NCI-H1436 (cell line): Measurements from ENCODE around the gene ABHD12.
"Not testable (repeated sequence)": the region's sequence is repeated elsewhere in the genome, so short reads cannot be mapped to it uniquely, and the experiment has no call there.

Experiments used
- DNase-seq: peaks from one replicate; lab custom pipeline; 2025; lab: John Stamatoyannopoulos, UW

The ABHD12 gene

DNA sequence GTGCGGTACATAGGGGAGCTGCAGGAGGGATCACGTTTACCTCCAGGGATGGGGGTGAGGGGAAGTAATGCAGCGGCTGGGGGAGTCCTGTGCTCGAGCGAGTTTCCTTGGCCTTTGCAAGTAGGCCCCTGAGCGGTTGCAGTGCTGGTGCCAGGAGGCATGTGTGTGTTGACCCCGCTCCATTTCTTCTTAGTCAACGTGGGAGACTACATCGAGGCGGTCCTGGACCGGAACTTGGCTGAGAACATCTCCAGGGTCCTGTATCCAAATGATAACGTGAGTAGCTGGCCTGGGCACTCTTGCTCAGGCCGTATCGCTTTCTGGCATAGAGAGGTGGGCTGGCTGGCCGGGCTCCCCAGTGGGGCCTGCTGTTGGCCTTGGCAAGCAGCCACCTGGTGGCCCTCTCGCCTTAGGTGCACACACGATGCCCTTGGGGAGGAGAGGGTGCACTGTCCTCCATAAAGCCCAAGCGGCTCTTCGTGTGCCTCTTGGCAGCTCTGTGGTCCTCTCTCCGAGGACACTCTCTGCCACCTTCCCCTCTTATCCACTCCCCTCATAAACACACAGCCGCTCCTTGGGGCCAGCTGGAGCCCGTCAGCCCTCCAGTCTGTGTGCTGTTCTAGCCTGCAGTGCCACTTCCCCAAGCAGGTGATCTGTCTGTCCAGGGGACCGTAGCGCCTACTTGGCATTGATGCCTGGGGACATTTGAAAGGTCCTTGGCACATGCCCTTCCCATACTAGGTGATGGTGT, 113.4 kb downstream of the ABHD12 start:
- DNase-seq: no peak

DNA sequence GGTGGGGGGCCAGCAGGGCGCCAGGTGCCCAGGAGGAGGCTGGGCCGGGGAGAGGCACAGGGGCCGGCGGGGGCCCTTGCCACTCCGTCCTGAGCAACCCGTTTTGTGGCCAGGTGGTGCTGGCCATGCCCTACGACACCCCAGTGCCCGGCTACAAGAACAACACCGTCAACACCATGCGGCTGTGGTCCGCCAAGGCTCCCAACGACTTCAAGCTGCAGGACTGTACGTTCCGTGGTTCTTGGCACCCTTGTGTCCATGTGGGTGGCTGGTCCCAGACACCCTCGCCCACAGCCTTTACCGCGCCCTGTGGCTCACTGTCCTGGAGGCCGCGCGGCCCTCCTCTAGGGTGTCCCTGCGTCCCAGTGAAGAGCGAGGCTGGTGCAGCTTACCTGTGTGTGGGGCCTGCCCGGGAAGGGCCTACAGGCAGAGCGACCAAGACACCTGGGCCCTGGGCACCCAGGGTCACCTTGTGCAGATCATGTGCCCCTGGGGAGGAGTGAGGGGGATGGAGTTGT, 114.0 kb downstream of the ABHD12 start:
- no peak for DNase-seq

DNA sequence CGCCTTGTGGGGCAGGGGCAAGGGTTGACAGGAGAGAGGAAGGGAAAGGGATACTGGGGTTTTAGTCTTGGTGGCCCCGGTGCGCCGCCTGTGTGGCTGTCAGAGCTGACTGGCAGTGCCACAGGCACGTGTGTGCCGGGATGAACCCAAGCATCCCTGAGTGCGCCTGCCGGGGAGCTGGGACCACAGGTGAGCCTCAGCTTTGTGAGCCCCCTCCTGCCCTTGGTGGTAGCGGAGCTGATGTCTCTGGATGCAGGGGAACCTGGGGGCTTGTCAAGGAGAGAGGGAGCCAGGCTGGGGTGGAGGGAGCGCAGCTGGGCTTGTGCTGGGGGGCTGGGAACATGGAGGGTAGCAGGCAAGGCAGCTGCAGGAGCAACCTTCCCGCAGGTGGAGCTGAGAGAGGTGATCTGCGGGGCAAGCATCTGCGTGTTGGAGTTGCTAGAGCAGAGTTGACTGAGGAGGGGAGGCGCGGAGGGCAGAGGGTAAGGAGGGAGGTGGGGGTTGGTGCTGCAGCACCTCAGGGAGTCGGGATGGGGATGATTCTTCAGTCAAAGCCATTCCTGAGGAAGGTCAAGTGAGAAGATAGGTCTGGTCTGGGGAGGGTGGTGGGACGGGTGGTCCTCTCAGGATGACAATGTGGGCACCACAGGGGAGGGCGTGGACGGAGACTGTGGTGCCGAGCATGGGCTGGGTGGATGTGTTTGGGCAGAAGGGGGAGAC, 114.7 kb downstream of the ABHD12 start:
- no peak for DNase-seq

DNA sequence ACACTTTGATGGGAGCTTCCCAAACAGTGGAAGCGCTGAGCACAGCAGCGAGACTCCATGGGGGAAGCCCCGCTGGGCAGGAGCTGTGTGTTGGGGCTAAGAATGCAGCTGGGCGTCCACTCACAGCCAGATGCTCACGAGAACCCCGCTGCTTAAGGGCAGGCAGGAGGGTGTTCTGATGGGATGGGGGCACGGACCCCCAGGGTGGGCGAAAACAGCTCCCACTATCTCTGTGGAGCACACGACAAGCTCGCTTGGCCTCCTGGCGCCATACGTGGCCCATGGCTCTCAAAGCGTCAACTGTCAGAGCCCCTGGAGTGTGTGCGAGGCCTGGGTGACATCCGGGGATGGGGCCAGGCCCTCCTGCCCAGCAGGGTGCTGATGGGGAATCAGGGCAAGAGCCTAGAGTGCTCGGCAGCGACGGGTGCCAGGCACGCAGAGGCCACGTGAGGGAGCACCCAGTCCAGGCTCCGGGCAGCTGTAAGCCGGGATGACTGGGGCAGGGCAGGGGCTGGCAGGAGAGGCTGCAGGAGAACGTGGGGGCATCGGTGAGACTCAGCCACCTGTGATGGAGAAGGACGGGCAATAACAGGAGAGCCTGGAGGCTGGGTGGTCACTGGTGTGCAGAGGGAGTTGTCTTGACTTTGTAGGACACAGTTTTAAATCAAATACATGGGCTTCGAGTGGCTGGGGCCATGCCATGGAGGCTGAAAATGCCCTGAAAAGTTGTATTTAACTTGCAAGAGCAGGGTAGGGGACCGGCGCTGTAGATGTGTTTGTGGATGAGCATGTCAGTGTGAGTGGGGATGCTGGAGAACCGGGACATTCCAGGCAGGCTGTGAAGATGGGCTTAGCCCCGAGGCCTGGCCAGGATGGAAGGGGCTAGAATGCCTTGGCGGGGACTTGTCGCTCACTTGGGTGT, 115.5 kb downstream of the ABHD12 start:
- DNase-seq: no peak

DNA sequence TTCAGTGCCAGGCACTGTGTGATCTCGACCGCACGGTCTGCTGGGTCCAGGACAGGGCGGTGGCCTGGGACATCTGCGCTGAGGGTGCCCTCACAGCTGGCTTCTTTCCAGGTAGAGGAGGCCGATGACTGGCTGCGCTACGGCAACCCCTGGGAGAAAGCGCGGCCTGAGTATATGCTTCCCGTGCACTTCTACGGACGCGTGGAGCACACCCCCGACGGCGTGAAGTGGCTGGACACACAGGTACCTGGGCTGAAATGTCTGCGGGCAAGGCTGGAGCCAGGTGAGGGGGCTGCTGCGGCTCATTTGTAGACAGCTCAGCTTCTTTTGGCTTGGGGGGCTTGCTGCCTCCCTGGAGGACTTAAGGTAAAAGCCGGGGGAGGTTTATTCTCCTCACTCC, 116.2 kb downstream of the ABHD12 start:
- no peak for DNase-seq

DNA sequence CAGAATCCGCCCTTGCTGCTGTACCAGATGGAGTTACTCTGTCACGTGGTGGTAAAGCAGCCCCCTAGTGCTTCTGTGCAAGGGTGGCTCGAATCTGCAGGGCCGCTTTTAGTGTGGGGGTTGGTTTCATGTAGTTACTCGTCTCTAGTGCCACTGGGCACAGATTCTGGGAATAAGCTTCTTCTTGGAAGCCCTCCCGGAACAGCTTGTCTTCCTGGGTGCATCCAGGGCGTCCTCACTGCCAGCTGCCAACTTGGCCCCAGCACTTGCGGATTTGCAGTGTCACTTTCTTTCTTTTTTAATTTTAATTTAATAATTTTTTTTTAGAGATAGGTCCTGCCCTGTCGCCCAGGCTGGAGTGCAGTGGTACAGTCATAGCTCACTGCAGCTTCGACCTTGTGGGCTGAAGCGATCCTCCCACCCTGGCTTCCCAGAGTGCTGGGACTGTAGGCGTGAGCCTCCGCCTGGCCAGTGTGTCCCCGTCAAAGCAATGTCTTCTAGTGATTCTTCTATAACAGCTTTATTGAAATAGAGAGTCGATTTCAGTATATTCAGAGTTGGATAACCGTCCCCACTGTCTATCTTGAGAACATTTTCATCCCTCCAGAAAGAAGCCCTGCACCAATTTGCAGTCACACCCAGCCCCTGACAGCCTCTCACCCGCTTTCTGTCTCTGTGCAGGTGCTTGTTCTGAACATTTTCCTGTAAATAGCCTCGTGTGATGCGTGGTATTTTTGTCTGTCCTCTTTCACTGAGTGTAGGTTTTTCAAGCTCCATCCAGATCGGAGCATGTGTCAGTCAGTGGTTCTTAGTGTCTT, 116.9 kb downstream of the ABHD12 start:
- no peak for DNase-seq

DNA sequence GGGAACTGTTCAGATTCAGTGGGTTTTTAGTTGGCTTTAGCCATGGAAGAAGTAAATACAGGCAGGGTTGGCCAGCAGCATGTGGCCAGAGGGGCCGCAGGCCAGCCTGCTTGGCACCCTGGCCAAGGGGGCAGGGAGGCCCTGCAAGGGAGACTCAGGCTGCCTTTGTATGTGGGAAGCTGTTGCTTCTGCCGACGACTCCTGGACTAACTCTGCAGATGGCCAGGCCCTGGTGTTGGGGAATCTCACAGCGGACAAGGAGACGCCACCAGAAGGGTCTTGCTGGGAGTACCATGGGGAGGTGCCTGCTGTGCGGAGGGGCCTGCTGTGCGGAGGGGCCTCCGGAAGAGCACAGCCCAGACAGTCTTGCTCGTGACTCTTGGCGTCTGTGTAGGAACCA, 117.6 kb downstream of the ABHD12 start:
- DNase-seq: no peak

DNA sequence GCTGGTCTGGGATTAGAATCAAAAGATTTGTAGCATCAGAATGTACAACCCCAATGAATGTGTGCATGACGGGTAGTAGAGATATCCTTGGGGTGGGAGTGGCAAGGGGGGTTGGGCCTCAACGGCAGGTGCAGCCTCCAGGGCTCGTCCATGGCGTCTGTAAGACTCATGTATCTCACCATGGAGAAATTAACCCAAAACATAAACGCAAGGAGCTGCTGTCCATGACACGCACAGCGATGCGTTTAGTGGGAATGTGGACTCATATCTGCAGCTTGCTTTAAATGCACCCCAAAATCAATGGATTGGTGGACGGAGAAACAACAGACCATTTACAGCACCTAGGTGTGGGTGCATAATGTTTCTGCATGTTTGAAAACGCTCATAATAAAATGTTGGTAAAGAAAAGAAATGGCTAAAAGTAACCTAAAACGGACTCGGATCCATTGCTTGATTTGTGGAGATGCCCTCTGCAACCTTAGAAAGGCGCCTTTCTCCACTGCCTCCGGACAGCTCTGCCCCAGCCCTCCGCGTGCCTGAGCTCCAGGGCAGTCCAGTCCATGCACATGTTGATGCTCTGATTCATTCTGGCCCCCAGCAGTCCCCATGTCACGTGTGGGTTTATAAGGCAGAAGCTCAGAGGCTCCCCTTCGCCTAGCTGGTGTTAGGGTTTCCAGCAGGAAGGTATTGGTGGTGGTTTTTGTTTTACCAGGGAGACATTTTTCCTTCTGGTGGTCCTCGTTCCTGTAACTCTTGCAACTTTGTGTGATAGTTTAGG, 118.2 kb downstream of the ABHD12 start:
- no peak for DNase-seq

DNA sequence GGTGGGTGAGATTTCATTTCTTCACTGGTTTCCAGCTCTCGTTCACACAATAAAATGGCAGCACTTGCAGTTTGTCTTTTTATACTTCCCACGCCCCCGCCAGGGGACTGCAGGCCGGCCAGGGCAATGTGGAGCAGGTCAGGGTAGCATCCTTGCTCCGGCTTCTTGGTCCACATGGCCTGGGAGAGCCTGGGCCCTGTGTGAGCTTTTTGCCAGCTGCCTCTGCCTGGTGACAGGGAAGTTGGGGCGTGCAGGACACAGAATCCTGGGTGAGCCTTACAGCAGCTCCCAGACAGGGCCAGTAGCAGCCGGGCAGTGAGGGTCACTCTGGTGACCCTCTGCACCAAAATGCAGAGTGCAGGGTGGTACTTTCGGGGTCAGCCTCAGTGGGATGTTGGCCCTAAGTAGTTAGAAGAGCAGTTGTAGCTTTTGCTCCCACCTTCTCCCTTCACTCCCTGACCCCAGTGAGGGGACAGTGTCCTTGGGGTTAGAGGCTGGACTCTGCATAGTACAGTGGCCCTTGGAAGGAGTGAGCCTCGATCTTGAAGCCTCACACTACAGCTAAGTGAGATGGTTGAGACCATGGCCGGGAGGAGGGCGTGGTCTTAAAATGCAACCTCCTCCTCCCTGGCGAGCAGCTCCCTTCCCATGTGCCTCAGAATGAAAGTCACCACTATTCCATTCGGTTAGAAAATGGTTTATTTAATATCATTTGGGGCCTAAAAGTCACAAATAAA, 119.0 kb downstream of the ABHD12 start:
- no peak for DNase-seq

DNA sequence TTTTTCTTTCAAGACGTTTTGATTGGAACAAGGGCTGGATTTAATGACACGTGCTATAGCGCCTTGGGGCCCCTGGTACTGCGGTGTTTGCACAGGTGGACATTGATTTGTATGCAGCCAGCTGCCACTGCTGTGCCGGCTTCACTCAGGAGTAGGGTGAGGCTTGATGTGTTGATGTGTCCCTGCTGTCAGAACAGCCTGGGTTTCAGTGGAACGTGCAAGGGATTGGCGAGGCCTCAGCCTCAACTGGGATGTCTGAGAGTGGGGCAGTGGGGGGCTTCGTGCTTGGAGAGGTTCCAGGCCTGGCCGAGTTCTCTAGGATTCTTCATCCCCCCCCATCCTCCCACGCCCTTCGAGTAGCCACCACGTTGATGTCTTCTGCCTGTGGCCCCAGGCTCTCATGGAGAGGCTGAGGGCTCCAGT, 119.8 kb downstream of the ABHD12 start:
- peak; percentile 5 for DNase-seq

DNA sequence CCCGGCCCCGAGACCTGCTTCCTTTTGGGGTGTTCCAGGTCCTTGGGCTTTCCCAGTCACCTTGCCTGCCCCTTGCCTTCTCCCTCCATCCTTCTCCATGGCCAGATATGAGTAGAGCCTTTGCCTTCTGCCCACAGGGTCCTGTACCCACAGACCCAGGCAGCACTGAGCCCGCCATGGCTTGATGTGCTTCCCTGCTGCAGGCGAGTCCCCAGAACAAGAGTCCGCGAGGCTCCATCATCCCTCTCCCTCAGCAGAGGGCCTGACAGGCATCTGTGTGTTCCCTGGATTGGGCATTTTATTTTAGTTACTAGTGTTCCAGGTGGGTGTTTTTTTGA, 120.8 kb downstream of the ABHD12 start:
- no peak for DNase-seq

DNA sequence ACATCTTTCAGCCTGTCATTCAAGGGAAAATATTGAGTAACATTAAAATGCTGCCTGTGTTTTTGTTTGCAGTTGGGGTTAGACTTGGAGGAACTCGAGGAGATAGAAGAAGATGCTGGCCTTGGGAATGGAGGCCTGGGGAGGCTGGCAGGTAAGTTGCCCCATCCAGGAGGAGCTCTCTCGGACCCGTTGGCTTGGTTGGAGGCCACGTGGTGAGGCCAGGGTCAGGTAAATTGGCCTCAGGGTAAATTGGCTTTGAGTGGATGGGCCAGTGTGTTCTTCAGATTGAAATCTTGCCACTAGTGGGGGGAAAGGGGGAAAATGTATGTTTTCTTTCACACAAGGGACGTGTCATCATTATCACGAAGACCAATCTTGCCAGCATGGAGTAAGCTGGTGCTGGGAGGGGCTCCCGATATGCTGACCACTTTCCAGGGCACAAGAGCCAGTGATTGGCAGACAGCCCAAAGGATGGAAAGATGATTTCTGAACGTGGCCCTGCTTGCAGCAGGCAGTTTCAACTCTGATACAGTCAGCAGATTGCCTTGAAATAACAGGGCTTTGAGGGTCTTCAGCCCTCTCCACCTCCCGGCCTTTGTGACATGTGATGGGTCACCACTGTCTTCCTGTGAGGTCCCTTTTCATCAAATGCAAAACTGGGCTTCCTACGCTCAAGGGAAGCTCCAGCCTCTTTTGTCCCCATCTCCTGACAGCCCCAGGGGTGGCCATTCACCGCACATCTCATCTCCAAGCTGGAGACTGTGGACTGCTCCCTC, 121.4 kb downstream of the ABHD12 start:
- DNase-seq: no peak

DNA sequence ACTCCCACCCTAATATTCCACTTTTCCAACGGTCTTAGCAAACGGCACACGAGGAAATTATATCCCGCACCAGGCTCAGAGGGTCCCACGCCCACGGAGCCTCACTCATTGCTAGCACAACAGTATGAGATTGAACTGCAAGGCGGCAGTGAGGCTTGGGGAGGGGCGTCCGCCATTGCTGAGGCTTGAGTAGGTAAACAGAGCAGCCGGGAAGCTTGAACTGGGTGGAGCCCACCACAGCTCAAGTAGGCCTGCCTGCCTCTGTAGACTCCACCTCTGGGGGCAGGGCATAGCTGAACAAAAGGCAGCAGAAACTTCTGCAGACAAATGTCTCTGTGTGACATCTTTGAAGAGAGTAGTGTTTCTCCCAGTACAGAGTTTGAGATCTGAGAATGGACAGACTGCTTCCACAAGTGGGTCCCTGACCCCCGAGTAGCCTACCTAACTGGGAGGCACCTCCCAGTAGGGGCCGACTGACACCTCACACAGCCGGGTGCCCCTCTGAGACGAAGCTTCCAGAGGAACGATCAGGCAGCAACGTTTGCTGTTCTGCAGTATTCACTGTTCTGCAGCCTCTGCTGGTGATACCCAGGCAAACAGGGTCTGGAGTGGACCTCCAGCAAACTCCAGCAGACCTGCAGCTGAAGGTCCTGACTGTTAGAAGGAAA, 129.7 kb downstream of the ABHD12 start:
- not testable (repeated sequence) for DNase-seq

DNA sequence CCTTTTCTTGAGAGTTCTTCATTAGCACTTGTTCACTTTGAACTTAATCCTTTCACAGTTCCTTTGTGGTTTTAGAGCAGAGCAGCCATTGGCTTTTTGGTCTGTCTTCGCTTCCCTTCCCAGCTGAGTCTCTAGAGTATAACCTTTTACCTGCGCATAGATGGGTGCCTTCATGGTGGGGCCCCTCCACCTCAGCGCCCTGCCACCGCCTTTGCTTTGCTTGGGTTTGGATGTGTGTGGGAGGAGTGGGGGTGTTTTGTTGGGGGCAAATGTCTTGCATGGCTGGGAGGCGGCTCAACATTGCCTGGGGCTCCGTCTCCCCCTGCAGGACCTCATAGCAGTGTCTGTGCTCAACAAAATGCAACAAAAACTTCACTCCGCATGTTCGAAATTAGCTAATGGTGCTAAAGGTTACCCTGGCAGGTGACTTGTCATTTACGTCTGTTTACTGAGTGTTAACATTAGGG, 130.8 kb downstream of the ABHD12 start:
- DNase-seq: no peak

DNA sequence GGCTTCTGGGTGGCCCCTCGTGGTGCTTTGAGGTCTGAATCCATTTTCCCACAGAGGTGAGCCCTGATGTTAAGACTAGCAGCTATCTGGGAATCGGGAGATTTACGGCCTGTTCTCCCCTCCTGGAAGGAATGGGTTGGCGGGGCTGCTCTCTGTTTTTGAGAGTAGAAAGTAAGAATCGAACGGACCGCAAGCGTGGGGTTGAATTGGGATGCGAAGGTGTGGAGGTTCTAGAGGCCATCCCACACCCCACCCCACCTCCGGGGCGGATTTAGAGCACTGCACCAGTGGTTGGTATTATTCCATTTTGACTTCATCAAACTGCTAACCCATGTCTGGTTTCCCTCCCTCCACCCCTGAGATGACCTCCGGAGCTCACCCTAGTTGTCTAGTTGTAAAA, 131.3 kb downstream of the ABHD12 start:
- DNase-seq: no peak

DNA sequence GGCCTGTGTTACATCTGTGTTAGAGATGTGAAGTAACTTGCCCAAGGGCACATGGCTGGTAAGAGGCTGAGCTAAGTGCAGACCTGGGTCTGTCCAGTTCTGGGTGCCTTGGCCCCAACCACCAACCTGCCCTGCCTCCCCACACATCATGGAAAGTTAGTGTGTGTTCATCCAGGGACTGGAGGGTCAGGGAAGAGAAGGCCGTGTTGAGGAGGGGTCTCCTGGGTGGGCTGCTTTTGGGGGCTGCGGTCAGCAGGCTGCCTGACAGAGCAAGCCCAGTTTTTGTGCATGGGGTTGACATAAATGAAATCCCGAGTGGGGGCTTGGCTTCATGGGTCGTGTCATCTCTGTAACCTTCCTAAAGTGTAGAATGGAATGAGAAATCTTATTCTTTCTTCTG, 131.8 kb downstream of the ABHD12 start:
- DNase-seq: no peak

DNA sequence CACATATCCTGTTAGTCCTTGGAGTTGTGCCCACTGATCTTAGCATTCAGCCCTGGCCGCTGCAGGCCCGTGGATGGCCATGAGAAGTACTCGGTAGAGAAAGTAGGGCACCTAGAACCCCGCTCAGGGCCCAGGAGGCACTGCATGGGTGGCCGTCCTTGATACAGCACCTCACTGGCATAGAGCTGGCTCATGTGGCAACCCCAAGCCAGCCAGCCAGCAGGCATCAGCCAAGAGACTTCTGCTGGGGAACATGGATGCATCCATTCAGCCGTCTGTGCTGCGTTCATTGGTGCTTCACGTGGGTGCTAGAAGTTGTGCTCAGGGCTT, 132.2 kb downstream of the ABHD12 start:
- DNase-seq: no peak

DNA sequence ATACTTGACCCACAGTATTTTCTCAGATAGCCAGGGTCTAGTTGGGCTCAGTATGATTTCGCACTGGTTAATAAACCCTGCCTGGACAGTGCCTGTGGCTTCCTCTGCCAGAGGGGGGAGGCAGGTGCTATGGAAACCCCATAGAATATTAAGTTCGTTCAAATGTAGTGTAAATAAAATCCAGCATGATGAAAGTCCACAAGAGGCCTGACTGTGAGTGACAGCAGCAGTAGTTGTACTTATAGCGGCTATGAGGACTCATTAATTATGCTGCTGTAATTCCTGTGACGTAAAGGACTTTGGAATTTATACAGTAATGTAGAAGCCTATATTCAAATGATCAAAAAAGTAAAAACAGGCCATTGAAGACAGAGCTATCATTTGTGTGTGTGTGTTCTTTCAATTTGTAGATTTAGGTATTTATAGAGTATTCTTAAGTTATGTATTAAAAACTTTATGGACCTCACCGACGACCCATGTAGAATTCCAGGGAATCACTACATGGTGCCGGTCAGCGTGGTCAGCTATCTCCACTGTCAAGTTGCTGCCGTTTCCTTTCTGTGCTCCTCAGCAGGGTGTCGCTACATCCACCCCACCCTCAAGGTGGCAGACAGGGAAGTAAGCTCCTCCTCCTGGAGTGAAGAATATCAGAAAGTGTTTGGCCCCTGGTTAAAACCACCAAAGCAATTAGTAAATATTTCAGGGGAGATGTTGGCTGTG, 132.7 kb downstream of the ABHD12 start:
- DNase-seq: no peak
